GM18907 (cell line): Measurements from ENCODE around the gene ZNF423.

ENCODE experiments used
- ATAC-seq: cut with Tn5 transposase; IDR thresholded peaks from one replicate; pipeline ENCODE4 v1.9.1; 2021; ENCODE audit warnings: mild to moderate bottlenecking, moderate library complexity; ENCODE audit not compliant: unreplicated experiment

Gene ZNF423

GRCh38 chr16:49542946-49543630 lies 312.8 kb downstream of the ZNF423 start:
- no peak for ATAC-seq

GRCh38 chr16:49542391-49542891 lies 313.5 kb downstream of the ZNF423 start:
- ATAC-seq, result no peak

GRCh38 chr16:49540836-49541235 lies 315.1 kb downstream of the ZNF423 start:
- ATAC-seq, result no peak

- no peak for ATAC-seq
These were observed 316.2 kb downstream of the ZNF423 start for GRCh38 chr16:49539758-49540157.

GRCh38 chr16:49537924-49538459 lies 317.9 kb downstream of the ZNF423 start:
- ATAC-seq, result no peak

- ATAC-seq, result no peak
These were observed 320.9 kb downstream of the ZNF423 start for GRCh38 chr16:49534901-49535610.

- ATAC-seq, result no peak
These were observed 322.5 kb downstream of the ZNF423 start for GRCh38 chr16:49533422-49533821.

GRCh38 chr16:49532873-49533272 lies 323.0 kb downstream of the ZNF423 start:
- no peak for ATAC-seq

- ATAC-seq, result no peak
These were observed 323.7 kb downstream of the ZNF423 start for GRCh38 chr16:49531931-49532840.

GRCh38 chr16:49531425-49531824 lies 324.5 kb downstream of the ZNF423 start:
- ATAC-seq, result no peak

GRCh38 chr16:49530427-49530970 lies 325.4 kb downstream of the ZNF423 start:
- ATAC-seq, result no peak

GRCh38 chr16:49529411-49530045 lies 326.4 kb downstream of the ZNF423 start:
- no peak for ATAC-seq

GRCh38 chr16:49528866-49529288 lies 327.0 kb downstream of the ZNF423 start:
- no peak for ATAC-seq

GRCh38 chr16:49528060-49528865 lies 327.6 kb downstream of the ZNF423 start:
- ATAC-seq, result no peak

GRCh38 chr16:49527611-49528010 lies 328.3 kb downstream of the ZNF423 start:
- ATAC-seq, result no peak

- ATAC-seq, result no peak
These were observed 329.0 kb downstream of the ZNF423 start for GRCh38 chr16:49526860-49527365.

- no peak for ATAC-seq
These were observed 331.0 kb downstream of the ZNF423 start for GRCh38 chr16:49524947-49525315.

- no peak for ATAC-seq
These were observed 331.5 kb downstream of the ZNF423 start for GRCh38 chr16:49524216-49524946.
